B cell (primary cell): ENCODE measurements around the gene SLC23A2. TPM values are rescaled to one million over a fixed set of nuclear protein-coding genes. Genes with fewer than 3 reads are reported as not detected.

Source experiments
- ATAC-seq: fragments of 200-7000 bp; cut with Tn5 transposase; one replicate; pipeline ENCODE4 v1.10.0; 2021; ENCODE audit warnings: low read depth, mild to moderate bottlenecking, moderate number of reproducible peaks, moderate library complexity
- CTCF ChIA-PET: fragments of 350-600 bp; sonication (Branson Sonifier 250); formaldehyde crosslinking; loops from one replicate; lab custom pipeline; 2021; ENCODE audit warnings: antibody characterized with exemption, inconsistent platforms; lab: Charles Lee
- POLR2A ChIA-PET: fragments of 350-600 bp; sonication (Branson Sonifier 250); formaldehyde crosslinking; loops from one replicate; lab custom pipeline; 2021; ENCODE audit warnings: antibody characterized with exemption; lab: Charles Lee
- DNase-seq: peaks from one replicate; pipeline ENCODE4 v3.0.0; 2013
- H2AFZ ChIP-seq: 2 replicates; pipeline ENCODE4 v1.6.1; 2012; ENCODE audit warnings: mild to moderate bottlenecking, low read depth, low read length; ENCODE audit not compliant: insufficient read depth, poor library complexity, severe bottlenecking
- H3K27ac ChIP-seq, 2 donors: 1 replicate in 1 of 2; 2 replicates in 1 of 2; pipeline ENCODE4 v1.5.1; 2012 to 2013; ENCODE audit warnings: low read length in 2 of 2, mild to moderate bottlenecking in 2 of 2, moderate library complexity in 1 of 2
- H3K27me3 ChIP-seq, 4 experiments: fragments of 200-600 bp in 1 of 4; sonication (generic) in 1 of 4; replicated peaks in 1 of 4; 1 replicate in 2 of 4; 2 replicates in 2 of 4; pipeline versions ENCODE4 v1.6.1 to v1.7.0; 2013 to 2016; ENCODE audit warnings: low read length in 3 of 4, mild to moderate bottlenecking in 2 of 4, mixed read lengths in 1 of 4, moderate library complexity in 1 of 4; ENCODE audit not compliant: insufficient read depth in 4 of 4, control insufficient read depth in 3 of 4; ENCODE audit errors: control extremely low read depth in 1 of 4
- H3K36me3 ChIP-seq, 2 experiments: replicated peaks in 1 of 2; 1 replicate in 1 of 2; 2 replicates in 1 of 2; pipeline versions ENCODE4 v1.6.1 to v1.7.1; 2013; ENCODE audit warnings: low read length in 1 of 2; ENCODE audit not compliant: insufficient read depth in 2 of 2, control insufficient read depth in 1 of 2; ENCODE audit errors: control extremely low read depth in 1 of 2, extremely low read depth in 1 of 2
- H3K4me1 ChIP-seq, 2 donors: fragments of 200-600 bp in 1 of 2; sonication (generic) in 1 of 2; 1 replicate in 1 of 2; 2 replicates in 1 of 2; pipeline versions ENCODE4 v1.5.1 to v1.6.1; 2013 to 2017; ENCODE audit warnings: low read length in 2 of 2; ENCODE audit not compliant: control insufficient read depth in 2 of 2, insufficient read depth in 2 of 2
- H3K4me2 ChIP-seq: replicated peaks from 2 replicates; pipeline ENCODE3; 2012; ENCODE audit warnings: mild to moderate bottlenecking, low read depth, low read length; ENCODE audit not compliant: poor library complexity, severe bottlenecking
- H3K4me3 ChIP-seq, 5 experiments: fragments of 200-600 bp in 1 of 5; sonication (generic) in 1 of 5; 1 replicate in 3 of 5; 2 replicates in 2 of 5; pipeline versions ENCODE4 v1.5.1 to v1.7.0; 2011 to 2016; ENCODE audit warnings: low read length in 4 of 5, mild to moderate bottlenecking in 4 of 5, low read depth in 2 of 5, control low read depth in 1 of 5, moderate library complexity in 1 of 5; ENCODE audit not compliant: insufficient read depth in 1 of 5; ENCODE audit errors: control extremely low read depth in 1 of 5, extremely low read depth in 1 of 5
- H3K79me2 ChIP-seq: fragments of 200-600 bp; sonication (generic); one replicate; pipeline ENCODE4 v1.6.0; 2016; ENCODE audit warnings: low read length; ENCODE audit not compliant: control insufficient read depth, insufficient read depth
- H3K9ac ChIP-seq: fragments of 200-600 bp; sonication (generic); 2 replicates; pipeline ENCODE4 v1.6.1; 2017; ENCODE audit warnings: mild to moderate bottlenecking, low read length, moderate library complexity
- H3K9me3 ChIP-seq, 3 donors: one replicate each; pipeline versions ENCODE4 v1.6.1 to v1.7.1; 2013; ENCODE audit warnings: low read length in 2 of 3; ENCODE audit not compliant: control insufficient read depth in 2 of 3, insufficient read depth in 1 of 3; ENCODE audit errors: control extremely low read depth in 1 of 3
- H4K20me1 ChIP-seq: 2 replicates; pipeline ENCODE4 v1.6.0; 2012; ENCODE audit warnings: mild to moderate bottlenecking, low read length; ENCODE audit not compliant: insufficient read depth, control insufficient read depth, poor library complexity, severe bottlenecking
- H3K27ac Mint-ChIP-seq: one replicate; pipeline ENCODE4 v1.8.0; 2021; ENCODE audit warnings: mixed read lengths
- H3K27me3 Mint-ChIP-seq: one replicate; pipeline ENCODE4 v1.8.0; 2021; ENCODE audit warnings: mixed read lengths
- H3K4me1 Mint-ChIP-seq: one replicate; pipeline ENCODE4 v1.8.0; 2021; ENCODE audit warnings: mixed read lengths
- H3K4me3 Mint-ChIP-seq: one replicate; pipeline ENCODE4 v1.8.0; 2021; ENCODE audit warnings: mixed read lengths
- H3K9me3 Mint-ChIP-seq: one replicate; pipeline ENCODE4 v1.8.0; 2022; ENCODE audit warnings: mixed read lengths; ENCODE audit not compliant: insufficient read depth
- EZH2 ChIP-seq: IDR thresholded peaks from 2 replicates; pipeline ENCODE4 v1.6.1; 2012; ENCODE audit warnings: borderline replicate concordance, low read depth, mild to moderate bottlenecking, moderate library complexity, low read length; ENCODE audit not compliant: insufficient read depth, poor library complexity, severe bottlenecking
- WGBS: methylation state at CpG from one replicate; pipeline ENCODE4 v1.1.5; 2013; ENCODE audit warnings: missing lambda C conversion rate; ENCODE audit not compliant: insufficient coverage; 5-methylcytosine and 5-hydroxymethylcytosine counted together
- intact Hi-C: fragments of 100-400 bp; cut with micrococcal nuclease; formaldehyde crosslinking; loops from one replicate; pipeline ENCODE4 v1.10.0; 2022
- polyA plus RNA-seq: library from polyadenylated mRNA; depleted of rRNA; stranded (reverse); fragments of >200 nt; gene quantifications from 2 replicates; pipeline ENCODE4 v1.2.3, GENCODE V29; 2012
- total RNA-seq, 2 donors: library from RNA; stranded (reverse); fragments of 120-200 nt in 1 of 2; gene quantifications; 1 replicate in 1 of 2; 2 replicates in 1 of 2; pipeline versions ENCODE4 v1.2.3 to v1.2.4, GENCODE V29; 2013 to 2022
- TF ChIP-seq, protein P1 (sequence below): fragments of 200-600 bp; IDR thresholded peaks from one replicate; pipeline ENCODE4 v1.8.0; 2022; ENCODE audit warnings: antibody characterized with exemption, mild to moderate bottlenecking

Gene SLC23A2
- total and polyA plus RNA-seq, 2 donors (not counting 1 experiment from before 2014, with no cell fraction given): 23.6 to 70.7 TPM

DNA sequence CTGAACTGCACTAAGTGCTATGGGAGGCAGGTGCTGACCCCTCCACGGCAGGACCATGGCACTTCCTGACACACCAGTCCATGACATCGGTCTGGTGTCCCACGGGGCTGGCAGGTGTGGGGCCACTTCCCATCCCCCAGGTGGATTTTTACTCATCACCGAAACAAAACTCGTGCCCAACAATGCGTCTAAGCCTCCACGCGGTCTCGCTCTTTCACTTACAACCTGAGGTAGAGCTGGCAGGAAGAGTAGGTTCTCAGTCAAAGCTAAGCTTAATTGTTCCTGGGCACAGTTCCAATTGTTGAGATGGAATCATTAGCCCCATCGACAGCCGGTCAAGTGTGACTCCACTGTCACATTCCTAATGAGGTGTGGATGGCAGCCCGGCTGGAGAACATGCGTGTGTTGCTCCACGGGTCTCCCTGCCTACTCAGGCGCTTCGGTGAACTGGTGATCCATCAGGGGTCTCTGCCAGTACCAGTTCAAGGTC lies 125.7 kb downstream of the SLC23A2 start:
- peak; percentile 14 for DNase-seq
- no peaks in the 10 kb centered on the region for H3K79me2 ChIP-seq
- H3K4me3 Mint-ChIP-seq: no peak overlapping the region
- POLR2A ChIA-PET: no interaction called here
- H3K9me3 ChIP-seq: no peaks in the 10 kb centered on the region
- H4K20me1 ChIP-seq: no peaks in the 10 kb centered on the region
- no peaks in the 10 kb centered on the region for H3K9me3 Mint-ChIP-seq
- CTCF ChIA-PET: interaction anchor here (1.1 kb wide), 1 partner anchor 66 kb away, joined by 3 read pairs; no protein-coding TSS in a partner anchor
- H3K27me3 ChIP-seq: no peaks in the 10 kb centered on the region
- H3K4me2 ChIP-seq: no peak overlapping the region
- no peak overlapping the region for H3K9ac ChIP-seq
- peaks cover 10 to 67% of the 10 kb centered on the region in 2 experiments for H3K36me3 ChIP-seq
- peak overlapping the region; percentile 76 for H3K27ac Mint-ChIP-seq
- no peak overlapping the region for H2AFZ ChIP-seq
- H3K27me3 Mint-ChIP-seq: no peaks in the 10 kb centered on the region
- peak; percentile 21 for ATAC-seq
- 86% methylated on average over 13 of the region's 16 CpGs for WGBS
- no peak overlapping the region for H3K4me3 ChIP-seq
- peaks cover 12% of the 10 kb centered on the region for H3K4me1 Mint-ChIP-seq
- intact Hi-C loops: no loop called here
- no peaks in the 10 kb centered on the region for H3K4me1 ChIP-seq
- no peak for TF ChIP-seq EZH2
- TF ChIP-seq, protein P1, sequence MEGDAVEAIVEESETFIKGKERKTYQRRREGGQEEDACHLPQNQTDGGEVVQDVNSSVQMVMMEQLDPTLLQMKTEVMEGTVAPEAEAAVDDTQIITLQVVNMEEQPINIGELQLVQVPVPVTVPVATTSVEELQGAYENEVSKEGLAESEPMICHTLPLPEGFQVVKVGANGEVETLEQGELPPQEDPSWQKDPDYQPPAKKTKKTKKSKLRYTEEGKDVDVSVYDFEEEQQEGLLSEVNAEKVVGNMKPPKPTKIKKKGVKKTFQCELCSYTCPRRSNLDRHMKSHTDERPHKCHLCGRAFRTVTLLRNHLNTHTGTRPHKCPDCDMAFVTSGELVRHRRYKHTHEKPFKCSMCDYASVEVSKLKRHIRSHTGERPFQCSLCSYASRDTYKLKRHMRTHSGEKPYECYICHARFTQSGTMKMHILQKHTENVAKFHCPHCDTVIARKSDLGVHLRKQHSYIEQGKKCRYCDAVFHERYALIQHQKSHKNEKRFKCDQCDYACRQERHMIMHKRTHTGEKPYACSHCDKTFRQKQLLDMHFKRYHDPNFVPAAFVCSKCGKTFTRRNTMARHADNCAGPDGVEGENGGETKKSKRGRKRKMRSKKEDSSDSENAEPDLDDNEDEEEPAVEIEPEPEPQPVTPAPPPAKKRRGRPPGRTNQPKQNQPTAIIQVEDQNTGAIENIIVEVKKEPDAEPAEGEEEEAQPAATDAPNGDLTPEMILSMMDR: no peak
- no peak overlapping the region for H3K27ac ChIP-seq

DNA sequence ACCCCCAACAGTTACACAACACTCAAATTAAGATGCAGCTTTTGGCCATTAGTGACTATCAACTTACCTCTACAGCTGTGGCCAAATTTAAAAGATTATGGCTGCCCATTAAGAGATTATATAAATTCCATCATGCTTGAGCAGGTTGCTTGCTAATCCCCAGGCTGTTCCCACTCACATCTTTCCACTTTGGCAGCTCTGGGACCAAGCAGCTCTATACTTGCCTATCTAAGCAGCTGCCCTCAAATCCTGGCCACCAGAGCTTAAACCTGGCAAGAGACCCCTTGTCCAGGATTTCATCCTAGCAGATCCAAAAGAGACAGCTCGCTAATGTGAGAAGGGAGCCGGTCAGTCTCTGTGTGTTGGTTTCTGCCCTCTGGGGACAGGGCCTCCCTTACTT lies 127.9 kb downstream of the SLC23A2 start:
- CTCF ChIA-PET: interaction anchor here (0.9 to 1.3 kb wide), 4 partner anchors 9 to 227 kb away, joined by 3 to 4 read pairs (median 3); no protein-coding TSS in a partner anchor

More for the DNA sequence above, 127.9 kb downstream of the SLC23A2 start:
- no peaks in the 10 kb centered on the region for H4K20me1 ChIP-seq
- no peak overlapping the region for H3K4me3 ChIP-seq
- H3K27me3 Mint-ChIP-seq: no peaks in the 10 kb centered on the region
- H2AFZ ChIP-seq: no peak overlapping the region
- POLR2A ChIA-PET: interaction anchor here (0.6 kb wide), 1 partner anchor 107 kb away, joined by 3 read pairs; no protein-coding TSS in a partner anchor
- no peaks in the 10 kb centered on the region for H3K79me2 ChIP-seq
- no peaks in the 10 kb centered on the region for H3K9me3 ChIP-seq
- WGBS: 94% methylated on average over 2 of the region's 2 CpGs
- no peak overlapping the region for H3K4me3 Mint-ChIP-seq
- TF ChIP-seq, protein P1: no peak
- TF ChIP-seq EZH2: no peak
- intact Hi-C loops: no loop called here
- no peak for DNase-seq
- peaks cover 8 to 65% of the 10 kb centered on the region in 2 experiments for H3K36me3 ChIP-seq
- no peak overlapping the region for H3K27ac ChIP-seq
- H3K4me2 ChIP-seq: no peak overlapping the region
- H3K4me1 Mint-ChIP-seq: peaks cover 12% of the 10 kb centered on the region
- no peak overlapping the region for H3K27ac Mint-ChIP-seq
- no peaks in the 10 kb centered on the region for H3K9me3 Mint-ChIP-seq
- no peak overlapping the region for H3K9ac ChIP-seq
- H3K4me1 ChIP-seq: no peaks in the 10 kb centered on the region
- no peaks in the 10 kb centered on the region for H3K27me3 ChIP-seq
- no peak for ATAC-seq
